ENCODE measurements around the gene SPRR1B.
"Not testable (repeated sequence)": the region's sequence is repeated elsewhere in the genome, so short reads cannot be mapped to it uniquely, and the experiment has no call there.

SPRR1B gene

GRCh38 chr1:152998476-152998875, 32.5 kb upstream of the SPRR1B start:
- no peak for ATAC-seq
- no peak for TF ChIP-seq CSRNP3 (CRISPR knock-in tag; IDR thresholded peaks at IDR 0.05)
- TF ChIP-seq ISL1 (CRISPR knock-in tag; IDR thresholded peaks at IDR 0.05), result no peak
- TF ChIP-seq TCF4 (CRISPR knock-in tag; IDR thresholded peaks at IDR 0.05; ENCODE audit: borderline replicate concordance), result no peak

- TF ChIP-seq CSRNP3 (CRISPR knock-in tag; IDR thresholded peaks at IDR 0.05), result no peak
- TF ChIP-seq GLIS3 (CRISPR knock-in tag; IDR thresholded peaks at IDR 0.05), result no peak
- TF ChIP-seq TCF4 (CRISPR knock-in tag; IDR thresholded peaks at IDR 0.05; ENCODE audit: borderline replicate concordance), result no peak
- no peak for ATAC-seq
These were observed 31.2 kb upstream of the SPRR1B start for GRCh38 chr1:152999818-153000217.

GRCh38 chr1:153000294-153000693, 30.7 kb upstream of the SPRR1B start:
- ATAC-seq, result no peak
- TF ChIP-seq ARNTL (CRISPR knock-in tag; IDR thresholded peaks at IDR 0.05; ENCODE audit: borderline replicate concordance, low read depth) (no peak), CSRNP3 (CRISPR knock-in tag; IDR thresholded peaks at IDR 0.05) (no peak), SNAI2 (CRISPR knock-in tag; IDR thresholded peaks at IDR 0.05) (no peak), ZFP3 (CRISPR knock-in tag; IDR thresholded peaks at IDR 0.05) (no peak), TCF4 (CRISPR knock-in tag; IDR thresholded peaks at IDR 0.05; ENCODE audit: borderline replicate concordance) (no peak), ZNF70 (CRISPR knock-in tag; IDR thresholded peaks at IDR 0.05) (no peak), CSDC2 (CRISPR knock-in tag; IDR thresholded peaks at IDR 0.05) (no peak), ISL1 (CRISPR knock-in tag; IDR thresholded peaks at IDR 0.05) (no peak)

GRCh38 chr1:153001382-153001781, 29.6 kb upstream of the SPRR1B start, which contains the start of gene SPRR3:
SPRR3 (plus strand) TSS chr1:153001749; CDS start chr1:153003021, 1,272 bp downstream.
- ATAC-seq, result no peak
- no peak for TF ChIP-seq TOX (CRISPR knock-in tag; IDR thresholded peaks at IDR 0.05; ENCODE audit: borderline replicate concordance)
- TF ChIP-seq GLIS3 (CRISPR knock-in tag; IDR thresholded peaks at IDR 0.05), result no peak
- no peak for TF ChIP-seq BACH2 (CRISPR knock-in tag; IDR thresholded peaks at IDR 0.05; ENCODE audit: borderline replicate concordance)
- no peak for TF ChIP-seq POU6F1 (CRISPR knock-in tag; IDR thresholded peaks at IDR 0.05; ENCODE audit: borderline replicate concordance, low read depth)
- no peak for TF ChIP-seq RARB (CRISPR knock-in tag; IDR thresholded peaks at IDR 0.05)
- TF ChIP-seq TSHZ2 (CRISPR knock-in tag; IDR thresholded peaks at IDR 0.05), result no peak
- no peak for TF ChIP-seq CREB5 (CRISPR knock-in tag; IDR thresholded peaks at IDR 0.05; ENCODE audit: low read depth)
- no peak for TF ChIP-seq ZFP30 (CRISPR knock-in tag; IDR thresholded peaks at IDR 0.05)

- not testable (repeated sequence) for ATAC-seq
These were observed 19.7 kb upstream of the SPRR1B start for GRCh38 chr1:153011235-153011758.

- not testable (repeated sequence) for ATAC-seq
These were observed 9.2 kb upstream of the SPRR1B start for GRCh38 chr1:153021829-153022228.

GRCh38 chr1:153022340-153022739, 8.7 kb upstream of the SPRR1B start:
- not testable (repeated sequence) for ATAC-seq

Data from SK-N-SH treated with all-trans-retinoic acid at 6 μM for 48 hours (cell line).